BJ (cell line): ENCODE results near the gene YPEL1. TPM values are rescaled to one million over a fixed set of nuclear protein-coding genes. Genes with fewer than 3 reads are reported as not detected.

ENCODE experiments used
- CTCF ChIA-PET: fragments of 350-600 bp; formaldehyde crosslinking; extraction: SDS; loops from one replicate; lab custom pipeline; 2021; ENCODE audit warnings: antibody characterized with exemption, inconsistent platforms; lab: Yijun Ruan, JAX
- POLR2A ChIA-PET: fragments of 300-600 bp; sonication (Branson Sonifier 250); formaldehyde crosslinking; extraction: SDS; loops from one replicate; lab custom pipeline; 2021; ENCODE audit warnings: antibody characterized with exemption; lab: Charles Lee
- DNase-seq: peaks from one replicate; pipeline ENCODE4 v3.0.0-alpha.2; 2011; ENCODE audit warnings: low read depth
- H3K27me3 ChIP-seq: 2 replicates; pipeline ENCODE4 v1.6.0; 2011; ENCODE audit warnings: low read length; ENCODE audit not compliant: control insufficient read depth, insufficient read depth
- H3K36me3 ChIP-seq: 2 replicates; pipeline ENCODE4 v1.5.1; 2011; ENCODE audit warnings: low read length; ENCODE audit not compliant: control insufficient read depth, insufficient read depth
- H3K4me3 ChIP-seq: 2 replicates; pipeline ENCODE4 v1.5.1; 2011; ENCODE audit warnings: low read depth, mild to moderate bottlenecking, control low read depth, low read length
- polyA minus RNA-seq: library from RNA; depleted of rRNA, polyadenylated mRNA; stranded (reverse); fragments of >200 nt; gene quantifications from 2 replicates; pipeline ENCODE4 v1.2.3, GENCODE V29; 2011; rRNA and poly(A)+ RNA removed
- polyA plus RNA-seq: library from polyadenylated mRNA; depleted of rRNA; stranded (reverse); fragments of >200 nt; gene quantifications from 2 replicates; pipeline ENCODE4 v1.2.3, GENCODE V29; 2011; rRNA removed
- TF ChIP-seq, protein P1 (sequence below): IDR thresholded peaks from 2 replicates; pipeline ENCODE4 v1.5.1; 2011; ENCODE audit warnings: low read depth, mild to moderate bottlenecking, control low read depth, inconsistent platforms, low read length, moderate library complexity; ENCODE audit not compliant: insufficient read depth

YPEL1 gene
- polyA plus RNA-seq (0.69 and 1.1 TPM in 2 replicates), polyA minus RNA-seq (0.28 and 0.36 TPM in 2 replicates)

GRCh38 chr22:21735200-21736083, at the start of gene YPEL1:
YPEL1 (minus strand) TSS chr22:21735794; CDS start chr22:21710744, 25,050 bp downstream.
- CTCF ChIA-PET, result interaction anchor here (1.4 to 1.5 kb wide), 2 partner anchors 203 to 217 kb away, joined by 5 to 6 read pairs; partner anchors contain the start of gene PPM1F
- H3K4me3 ChIP-seq, result peak within 1 kb of the TSS; percentile 60
- TF ChIP-seq, protein P1, sequence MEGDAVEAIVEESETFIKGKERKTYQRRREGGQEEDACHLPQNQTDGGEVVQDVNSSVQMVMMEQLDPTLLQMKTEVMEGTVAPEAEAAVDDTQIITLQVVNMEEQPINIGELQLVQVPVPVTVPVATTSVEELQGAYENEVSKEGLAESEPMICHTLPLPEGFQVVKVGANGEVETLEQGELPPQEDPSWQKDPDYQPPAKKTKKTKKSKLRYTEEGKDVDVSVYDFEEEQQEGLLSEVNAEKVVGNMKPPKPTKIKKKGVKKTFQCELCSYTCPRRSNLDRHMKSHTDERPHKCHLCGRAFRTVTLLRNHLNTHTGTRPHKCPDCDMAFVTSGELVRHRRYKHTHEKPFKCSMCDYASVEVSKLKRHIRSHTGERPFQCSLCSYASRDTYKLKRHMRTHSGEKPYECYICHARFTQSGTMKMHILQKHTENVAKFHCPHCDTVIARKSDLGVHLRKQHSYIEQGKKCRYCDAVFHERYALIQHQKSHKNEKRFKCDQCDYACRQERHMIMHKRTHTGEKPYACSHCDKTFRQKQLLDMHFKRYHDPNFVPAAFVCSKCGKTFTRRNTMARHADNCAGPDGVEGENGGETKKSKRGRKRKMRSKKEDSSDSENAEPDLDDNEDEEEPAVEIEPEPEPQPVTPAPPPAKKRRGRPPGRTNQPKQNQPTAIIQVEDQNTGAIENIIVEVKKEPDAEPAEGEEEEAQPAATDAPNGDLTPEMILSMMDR, result no peak
- POLR2A ChIA-PET, result interaction anchor here (0.5 to 0.6 kb wide), 4 partner anchors 17 to 61 kb away, joined by 3 to 9 read pairs (median 3); no protein-coding TSS in a partner anchor
- DNase-seq, result peak; percentile 74
- peaks cover 5% of the 10 kb centered on the region for H3K27me3 ChIP-seq
- H3K36me3 ChIP-seq, result no peaks in the 10 kb centered on the region

GRCh38 chr22:21780259-21780658, 44.7 kb upstream of the YPEL1 start:
- CTCF ChIA-PET, result interaction anchor here (1.0 kb wide), 1 partner anchor 67 kb away, joined by 3 read pairs; no protein-coding TSS in a partner anchor
- TF ChIP-seq, protein P1, result no peak
- Histone ChIP-seq H3K36me3 (peaks cover 12% of the 10 kb centered on the region), H3K27me3 (no peaks in the 10 kb centered on the region), H3K4me3 (no peak overlapping the region)
- POLR2A ChIA-PET, result no interaction called here
- no peak for DNase-seq

DNA sequence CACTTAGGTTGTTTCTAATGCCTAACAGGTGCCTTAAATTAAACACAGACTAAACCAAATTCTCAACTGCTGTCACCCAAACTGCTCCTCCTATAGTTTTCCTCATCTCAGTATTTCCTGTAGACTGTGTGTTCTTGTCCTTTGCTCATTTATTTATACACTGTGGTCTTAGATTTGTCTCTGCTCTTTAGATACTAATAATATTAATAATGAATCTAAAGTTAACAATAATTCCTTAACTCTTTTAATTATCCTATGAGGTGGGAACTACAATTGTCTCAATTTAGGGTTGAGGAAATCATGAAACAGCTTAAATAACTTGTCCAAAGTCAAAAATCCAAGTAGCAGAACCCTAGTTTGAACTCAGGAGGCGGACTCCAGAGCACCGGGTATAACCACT, 43.9 kb upstream of the YPEL1 start:
- ChIA-PET POLR2A (interaction anchor here (0.6 kb wide), 1 partner anchor 126 kb away, joined by 8 read pairs; no protein-coding TSS in a partner anchor), CTCF (no interaction called here)
- DNase-seq, result no peak
- Histone ChIP-seq H3K4me3 (no peak overlapping the region), H3K27me3 (no peaks in the 10 kb centered on the region), H3K36me3 (peaks cover 10% of the 10 kb centered on the region)
- TF ChIP-seq, protein P1, result no peak

DNA sequence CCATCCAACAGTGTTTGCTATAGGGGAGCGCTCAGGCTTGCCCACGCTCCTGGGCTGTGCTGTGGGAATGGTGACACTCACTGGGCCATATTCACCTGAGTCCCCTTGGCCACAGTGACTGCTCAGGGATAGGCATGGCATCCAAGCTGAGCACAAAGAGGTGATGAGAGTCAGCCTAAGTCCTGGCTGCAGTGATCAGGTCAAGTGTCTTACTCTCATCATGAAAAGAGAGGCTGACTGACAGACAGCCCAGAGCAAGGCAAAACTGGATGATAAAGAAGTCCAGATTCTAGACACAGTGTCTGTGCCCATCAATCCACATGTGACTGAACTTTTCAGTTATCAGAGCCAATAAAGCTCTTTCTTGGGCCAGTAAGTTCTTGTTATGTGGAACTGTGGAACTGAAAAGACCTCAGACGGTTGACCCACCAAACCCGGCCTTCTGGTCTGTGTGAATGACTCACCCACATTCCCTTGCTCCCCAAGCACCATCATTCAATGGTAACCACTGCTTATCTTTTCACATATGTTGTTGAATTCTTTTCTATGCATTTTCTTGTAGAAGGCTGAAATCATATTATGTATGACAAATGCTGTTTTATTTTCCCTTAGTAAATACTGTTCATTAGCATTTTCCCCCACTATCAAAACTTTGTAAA, 43.2 kb upstream of the YPEL1 start:
- CTCF ChIA-PET, result no interaction called here
- H3K36me3 ChIP-seq, result peaks cover 10% of the 10 kb centered on the region
- POLR2A ChIA-PET, result interaction anchor here (0.6 kb wide), 1 partner anchor 126 kb away, joined by 8 read pairs; no protein-coding TSS in a partner anchor
- TF ChIP-seq, protein P1, result no peak
- no peak overlapping the region for H3K4me3 ChIP-seq
- no peaks in the 10 kb centered on the region for H3K27me3 ChIP-seq
- DNase-seq, result peak; percentile 19

DNA sequence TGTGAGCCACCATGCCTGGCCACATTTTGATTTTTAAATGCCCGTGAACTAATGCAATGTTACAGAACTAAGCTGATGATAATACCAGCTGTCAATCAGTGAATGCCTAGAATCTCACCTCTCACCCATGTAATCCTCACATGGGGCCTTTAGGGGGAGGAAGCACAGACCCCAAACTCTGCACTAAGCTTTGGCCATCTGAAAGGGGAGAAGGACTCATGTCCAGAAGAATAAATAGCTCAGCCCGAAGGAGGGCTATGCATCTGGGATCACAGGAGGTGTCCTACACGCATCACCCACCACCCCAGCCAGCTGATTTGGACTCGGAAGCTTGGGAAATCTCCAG, 36.0 kb upstream of the YPEL1 start:
- H3K27me3 ChIP-seq, result no peaks in the 10 kb centered on the region
- ChIA-PET CTCF (interaction anchor here (0.7 to 0.8 kb wide), 2 partner anchors 9 to 15 kb away, joined by 3 read pairs; no protein-coding TSS in a partner anchor), POLR2A (no interaction called here)
- no peak for DNase-seq
- TF ChIP-seq, protein P1, result no peak
- no peak overlapping the region for H3K4me3 ChIP-seq
- peaks cover 30% of the 10 kb centered on the region for H3K36me3 ChIP-seq
